Colonic mucosa (tissue), 4 donors: Measurements from ENCODE around the gene ASPSCR1. TPM values are rescaled to one million over a fixed set of nuclear protein-coding genes. Genes with fewer than 3 reads are reported as not detected.

Experiments used
- DNase-seq: peaks from one replicate; pipeline ENCODE4 v3.0.0-alpha.2; 2020
- H3K27ac ChIP-seq: fragments of 200-600 bp; one replicate; pipeline ENCODE4 v1.8.0; 2021
- H3K27me3 ChIP-seq: fragments of 200-600 bp; one replicate; pipeline ENCODE4 v1.8.0; 2021
- H3K36me3 ChIP-seq: fragments of 200-600 bp; one replicate; pipeline ENCODE4 v1.8.0; 2021
- H3K4me1 ChIP-seq: fragments of 200-600 bp; one replicate; pipeline ENCODE4 v1.8.0; 2021; ENCODE audit warnings: mild to moderate bottlenecking
- H3K4me3 ChIP-seq: fragments of 200-600 bp; one replicate; pipeline ENCODE4 v1.8.0; 2021
- H3K9ac ChIP-seq, 2 donors: one replicate each; pipeline ENCODE4 v1.7.0; 2013; ENCODE audit warnings: control low read depth in 2 of 2, low read depth in 2 of 2, low read length in 2 of 2
- H3K9me3 ChIP-seq: fragments of 200-600 bp; one replicate; pipeline ENCODE4 v1.8.0; 2021
- CTCF ChIP-seq: fragments of 200-600 bp; IDR thresholded peaks from one replicate; pipeline ENCODE4 v1.8.0; 2022; ENCODE audit warnings: antibody characterized with exemption, mild to moderate bottlenecking
- intact Hi-C: fragments of 100-400 bp; cut with DNase I; formaldehyde crosslinking; loops from one replicate; pipeline ENCODE4 v1.14.1; 2022
- total RNA-seq, 2 donors: library from RNA; stranded (reverse); fragmentation: NEBNext Ultra II Directional in 1 of 2; extraction: Animal tissue kit (Norgen Biotek cat#: 25700) in 1 of 2; gene quantifications; one replicate each; pipeline ENCODE4 v1.2.1, GENCODE V29; 2021
- donor health status: healthy.
- donor health status: DM: no; HTN: no; CAD: no.
- donor health status: DM: no; HTN: no; CAD: no.

The ASPSCR1 gene
- total RNA-seq, 2 donors from 2014 or later: 21.7 to 43.0 TPM

- no peak overlapping the region for H3K4me3 ChIP-seq
- no peaks in the 10 kb centered on the region for H3K27me3 ChIP-seq
- no peak overlapping the region for H3K9ac ChIP-seq
- H3K4me1 ChIP-seq: no peaks in the 10 kb centered on the region
- intact Hi-C loops: no loop called here
- H3K36me3 ChIP-seq: no peaks in the 10 kb centered on the region
- TF ChIP-seq CTCF: no peak
- H3K9me3 ChIP-seq: no peaks in the 10 kb centered on the region
- no peak overlapping the region for H3K27ac ChIP-seq
- DNase-seq: no peak
Measured at GRCh38 chr17:82014432-82014831, 37.0 kb downstream of the ASPSCR1 start.

GRCh38 chr17:82014971-82015310, 37.5 kb downstream of the ASPSCR1 start:
- Histone ChIP-seq H3K4me3 (no peak overlapping the region), H3K9me3 (no peaks in the 10 kb centered on the region), H3K27me3 (no peaks in the 10 kb centered on the region), H3K36me3 (no peaks in the 10 kb centered on the region), H3K9ac (no peak overlapping the region), H3K27ac (no peak overlapping the region), H3K4me1 (no peaks in the 10 kb centered on the region)
- TF ChIP-seq CTCF: no peak
- intact Hi-C loops: no loop called here
- no peak for DNase-seq

DNA sequence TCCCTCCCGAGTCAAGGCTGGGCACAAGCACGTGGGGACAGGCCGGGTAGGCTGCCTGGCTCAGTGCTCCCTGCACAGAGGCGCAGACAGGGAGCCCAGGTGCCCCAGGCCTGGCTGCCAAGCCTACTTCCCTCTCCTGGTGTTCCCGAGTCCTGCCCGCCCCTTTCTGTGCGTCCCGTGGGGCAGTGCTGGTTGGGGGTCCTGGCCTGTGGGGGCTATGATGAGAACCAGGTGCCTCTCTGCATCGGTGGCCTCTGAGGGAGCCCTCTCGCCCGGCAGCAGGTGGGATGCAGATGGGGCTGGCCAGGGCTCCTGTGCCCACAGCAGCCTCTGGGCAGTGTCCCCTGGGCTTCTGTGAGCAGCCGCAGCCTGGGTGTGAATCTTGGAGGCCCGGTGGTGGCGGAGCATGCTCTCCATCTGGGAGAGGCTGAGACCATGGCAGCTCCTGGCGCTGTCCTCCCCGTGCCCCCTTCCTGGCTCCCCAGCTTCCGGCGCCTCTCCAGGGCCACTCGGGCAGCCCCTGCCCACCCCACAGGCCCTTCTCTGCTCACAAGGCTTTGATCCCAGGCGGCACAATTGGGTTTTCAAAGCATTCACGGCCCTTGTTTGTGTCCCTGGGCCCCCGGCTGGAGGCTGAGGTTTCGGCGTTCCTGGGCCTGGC, 38.0 kb downstream of the ASPSCR1 start:
- DNase-seq: no peak
- no peaks in the 10 kb centered on the region for H3K9me3 ChIP-seq
- no peak overlapping the region for H3K4me3 ChIP-seq
- no peaks in the 10 kb centered on the region for H3K36me3 ChIP-seq
- H3K27me3 ChIP-seq: no peaks in the 10 kb centered on the region
- no peak overlapping the region for H3K27ac ChIP-seq
- H3K9ac ChIP-seq: no peak overlapping the region
- intact Hi-C loops: no loop called here
- no peak for TF ChIP-seq CTCF
- H3K4me1 ChIP-seq: no peaks in the 10 kb centered on the region

- intact Hi-C loops: no loop called here
- H3K9ac ChIP-seq: no peak overlapping the region
- peaks cover 4% of the 10 kb centered on the region for H3K4me1 ChIP-seq
Measured at GRCh38 chr17:82016061-82016874, 38.8 kb downstream of the ASPSCR1 start.

DNA sequence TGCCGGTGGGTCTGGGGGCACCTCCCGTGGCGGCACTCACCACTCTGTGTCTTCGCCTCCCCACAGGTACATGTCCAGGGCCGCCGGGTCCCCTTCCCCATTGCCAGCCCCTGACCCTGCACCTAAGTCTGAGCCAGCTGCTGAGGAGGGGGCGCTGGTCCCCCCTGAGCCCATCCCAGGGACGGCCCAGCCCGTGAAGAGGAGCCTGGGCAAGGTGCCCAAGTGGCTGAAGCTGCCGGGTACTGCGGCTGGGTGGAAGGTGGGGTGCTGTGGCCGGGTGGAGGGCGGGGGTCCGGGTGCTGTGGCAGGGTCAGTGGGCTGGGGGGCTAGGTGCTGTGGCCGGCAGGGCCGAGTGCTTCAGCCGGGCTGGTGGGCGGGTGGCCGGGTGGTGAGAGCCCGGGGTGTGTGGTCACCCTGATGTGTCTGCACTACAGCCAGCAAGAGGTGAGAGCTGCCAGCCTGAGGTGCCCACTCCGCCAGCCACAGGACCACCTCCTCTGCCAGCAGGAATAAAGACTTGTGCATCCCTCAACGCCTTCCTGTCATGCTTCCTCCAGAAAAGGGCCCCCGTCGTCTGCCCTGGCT, 39.5 kb downstream of the ASPSCR1 start:
- H3K27ac ChIP-seq: no peak overlapping the region
- intact Hi-C loops: no loop called here
- H3K27me3 ChIP-seq: no peaks in the 10 kb centered on the region
- TF ChIP-seq CTCF: no peak
- no peaks in the 10 kb centered on the region for H3K9me3 ChIP-seq
- H3K9ac ChIP-seq: no peak overlapping the region
- no peaks in the 10 kb centered on the region for H3K36me3 ChIP-seq
- DNase-seq: no peak
- no peak overlapping the region for H3K4me3 ChIP-seq
- H3K4me1 ChIP-seq: peaks cover 11% of the 10 kb centered on the region

More at GRCh38 chr17:82016061-82016874, 38.8 kb downstream of the ASPSCR1 start:
- DNase-seq: no peak
- Histone ChIP-seq H3K9me3 (no peaks in the 10 kb centered on the region), H3K27ac (no peak overlapping the region), H3K36me3 (no peaks in the 10 kb centered on the region), H3K27me3 (no peaks in the 10 kb centered on the region), H3K4me3 (no peak overlapping the region)
- TF ChIP-seq CTCF: no peak
